Spleen (tissue), 11 donors: ENCODE measurements around the gene CALHM3. TPM values are rescaled to one million over a fixed set of nuclear protein-coding genes. Genes with fewer than 3 reads are reported as not detected.

Experiments used
- DNase-seq: peaks from one replicate; pipeline ENCODE4 v3.0.0-alpha.2; 2020
- H3K27ac ChIP-seq, 8 donors: fragments of 200-600 bp; sonication (generic) in 7 of 8; 1 replicate in 4 of 8; 2 replicates in 4 of 8; pipeline versions ENCODE4 v1.5.0 to v1.8.0; 2016 to 2021; ENCODE audit warnings: inconsistent platforms in 4 of 8, mild to moderate bottlenecking in 4 of 8, moderate library complexity in 1 of 8
- H3K27me3 ChIP-seq, 7 donors: fragments of 200-600 bp; sonication (generic) in 6 of 7; replicated peaks in 1 of 7; 1 replicate in 4 of 7; 2 replicates in 3 of 7; pipeline versions ENCODE4 v1.5.0 to v1.8.0; 2016 to 2021; ENCODE audit warnings: inconsistent platforms in 3 of 7, mild to moderate bottlenecking in 1 of 7
- H3K36me3 ChIP-seq, 6 donors: fragments of 200-600 bp; sonication (generic) in 5 of 6; 1 replicate in 4 of 6; 2 replicates in 2 of 6; pipeline versions ENCODE4 v1.5.0 to v1.8.0; 2016 to 2021; ENCODE audit warnings: inconsistent platforms in 2 of 6
- H3K4me1 ChIP-seq, 6 donors: fragments of 200-600 bp; sonication (generic) in 5 of 6; 1 replicate in 3 of 6; 2 replicates in 3 of 6; pipeline versions ENCODE4 v1.5.0 to v1.8.0; 2016 to 2021; ENCODE audit warnings: inconsistent platforms in 3 of 6
- H3K4me3 ChIP-seq, 8 donors: fragments of 200-600 bp; sonication (generic) in 7 of 8; 1 replicate in 4 of 8; 2 replicates in 4 of 8; pipeline versions ENCODE4 v1.5.0 to v1.8.0; 2016 to 2021; ENCODE audit warnings: inconsistent platforms in 4 of 8, mild to moderate bottlenecking in 4 of 8, moderate library complexity in 2 of 8
- H3K9me3 ChIP-seq, 8 donors: fragments of 200-600 bp; sonication (generic) in 7 of 8; 1 replicate in 4 of 8; 2 replicates in 4 of 8; pipeline versions ENCODE4 v1.5.0 to v1.8.0; 2016 to 2021; ENCODE audit warnings: inconsistent platforms in 4 of 8
- POLR2A ChIP-seq, 3 donors: fragments of 450-650 bp; IDR thresholded peaks; one replicate each; pipeline ENCODE4 v1.5.1; 2017; ENCODE audit warnings: antibody characterized with exemption in 3 of 3, mild to moderate bottlenecking in 1 of 3
- POLR2AphosphoS5 ChIP-seq, 3 donors: sonication (generic); formaldehyde crosslinking; IDR thresholded peaks; one replicate each; pipeline ENCODE4 v1.5.1; 2017; ENCODE audit warnings: antibody characterized with exemption in 3 of 3
- WGBS, 5 donors: extraction: QIAGEN DNeasy Blood & Tissue Kit in 3 of 5; methylation state at CpG; one replicate each; pipeline versions ENCODE4 v1.1.5 to v1.1.7; 2013 to 2018; 5-methylcytosine and 5-hydroxymethylcytosine counted together
- intact Hi-C: fragments of 100-400 bp; cut with DNase I; formaldehyde crosslinking; loops from one replicate; pipeline ENCODE4 v1.15.0; 2023; ENCODE audit warnings: low total_unique reads
- polyA plus RNA-seq, 3 donors: library from polyadenylated mRNA; stranded (reverse); fragments of 200-250 nt; gene quantifications; one replicate each; pipeline ENCODE4 v1.2.1, GENCODE V29; 2013
- total RNA-seq, 7 donors: library from RNA; depleted of rRNA in 3 of 7; stranded (reverse); fragments of >200 nt in 3 of 7; fragmentation: NEBNext Ultra II Directional in 4 of 7; extraction: Animal tissue kit (Norgen Biotek cat#: 25700) in 4 of 7; gene quantifications; one replicate each; pipeline versions ENCODE4 v1.1.0 to v1.2.1, GENCODE V29; 2016 to 2021
- TF ChIP-seq, protein P1 (sequence below), 11 experiments: fragments of 200-600 bp in 7 of 11; fragments of 450-650 bp in 4 of 11; sonication (generic) in 4 of 11; IDR thresholded peaks in 8 of 11; conservative IDR thresholded peaks in 3 of 11; 1 replicate in 7 of 11; 2 replicates in 4 of 11; pipeline versions ENCODE4 v1.4.0 to v1.8.0; 2016 to 2021; ENCODE audit warnings: antibody characterized with exemption in 11 of 11, inconsistent platforms in 4 of 11, mild to moderate bottlenecking in 1 of 11
- donor health status: healthy with polysubstance abuse.
- donor health status: DM: no; HTN: no; CAD: no; lungs with moderate emphysema.
- donor health status: DM: no; HTN: no; CAD: no.
- donor health status: Bipolar disorder and iron deficiency.
- donor health status: healthy.
- donor health status: DM: no; HTN: no; CAD: no.
- donor health status: DM: yes; HTN: yes; CAD: no.

Gene CALHM3
- total and polyA plus RNA-seq, 10 donors, result 0.03 TPM; not detected in 9

- intact Hi-C loops, result no loop called here
- H3K9me3 ChIP-seq, result no peaks in the 10 kb centered on the region
- TF ChIP-seq, protein P1, sequence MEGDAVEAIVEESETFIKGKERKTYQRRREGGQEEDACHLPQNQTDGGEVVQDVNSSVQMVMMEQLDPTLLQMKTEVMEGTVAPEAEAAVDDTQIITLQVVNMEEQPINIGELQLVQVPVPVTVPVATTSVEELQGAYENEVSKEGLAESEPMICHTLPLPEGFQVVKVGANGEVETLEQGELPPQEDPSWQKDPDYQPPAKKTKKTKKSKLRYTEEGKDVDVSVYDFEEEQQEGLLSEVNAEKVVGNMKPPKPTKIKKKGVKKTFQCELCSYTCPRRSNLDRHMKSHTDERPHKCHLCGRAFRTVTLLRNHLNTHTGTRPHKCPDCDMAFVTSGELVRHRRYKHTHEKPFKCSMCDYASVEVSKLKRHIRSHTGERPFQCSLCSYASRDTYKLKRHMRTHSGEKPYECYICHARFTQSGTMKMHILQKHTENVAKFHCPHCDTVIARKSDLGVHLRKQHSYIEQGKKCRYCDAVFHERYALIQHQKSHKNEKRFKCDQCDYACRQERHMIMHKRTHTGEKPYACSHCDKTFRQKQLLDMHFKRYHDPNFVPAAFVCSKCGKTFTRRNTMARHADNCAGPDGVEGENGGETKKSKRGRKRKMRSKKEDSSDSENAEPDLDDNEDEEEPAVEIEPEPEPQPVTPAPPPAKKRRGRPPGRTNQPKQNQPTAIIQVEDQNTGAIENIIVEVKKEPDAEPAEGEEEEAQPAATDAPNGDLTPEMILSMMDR (IDR thresholded peaks at IDR 0.05 in 8 of 11, conservative IDR thresholded peaks at IDR 0.05 in 3 of 11), result no peak
- TF ChIP-seq POLR2AphosphoS5 (IDR thresholded peaks at IDR 0.05), result no peak
- peaks cover 0 to 28% (median 17%) of the 10 kb centered on the region in 6 donors for H3K4me1 ChIP-seq
- no peak overlapping the region for H3K4me3 ChIP-seq
- 87 to 95% (median 93%) methylated on average over 11 to 22 of the region's 22 CpGs for WGBS, 5 donors
- DNase-seq, result no peak
- no peaks in the 10 kb centered on the region for H3K36me3 ChIP-seq
- H3K27me3 ChIP-seq, result no peaks in the 10 kb centered on the region
- H3K27ac ChIP-seq, result no peak overlapping the region
Measured at GRCh38 chr10:103478671-103479070, 369 bp downstream of the CALHM3 start.

- no peak for DNase-seq
- H3K27ac ChIP-seq, result no peak overlapping the region
- 59 to 79% (median 77%) methylated on average over 6 to 11 of the region's 11 CpGs for WGBS, 5 donors
- H3K4me1 ChIP-seq, result peaks cover 9 to 40% (median 30%) of the 10 kb centered on the region in 6 donors
- no peaks in the 10 kb centered on the region for H3K27me3 ChIP-seq
- H3K9me3 ChIP-seq, result no peaks in the 10 kb centered on the region
- no peaks in the 10 kb centered on the region for H3K36me3 ChIP-seq
- TF ChIP-seq, protein P1 (IDR thresholded peaks at IDR 0.05 in 8 of 11, conservative IDR thresholded peaks at IDR 0.05 in 3 of 11), result peak in 1 of 11 experiments; percentile 10
- TF ChIP-seq POLR2A (IDR thresholded peaks at IDR 0.05), result no peak
- H3K4me3 ChIP-seq, result no peak overlapping the region
- intact Hi-C loops, result no loop called here
Measured at GRCh38 chr10:103476046-103476768, 2.8 kb downstream of the CALHM3 start.

GRCh38 chr10:103475437-103475836, 3.6 kb downstream of the CALHM3 start:
- no peak overlapping the region for H3K27ac ChIP-seq
- no peaks in the 10 kb centered on the region for H3K9me3 ChIP-seq
- no peak overlapping the region for H3K4me3 ChIP-seq
- no peak for DNase-seq
- intact Hi-C loops, result no loop called here
- 81 to 94% (median 87%) methylated on average over 2 to 4 of the region's 4 CpGs for WGBS, 5 donors
- H3K36me3 ChIP-seq, result no peaks in the 10 kb centered on the region
- TF ChIP-seq POLR2AphosphoS5 (IDR thresholded peaks at IDR 0.05) (no peak), POLR2A (IDR thresholded peaks at IDR 0.05) (no peak)
- TF ChIP-seq, protein P1 (IDR thresholded peaks at IDR 0.05 in 8 of 11, conservative IDR thresholded peaks at IDR 0.05 in 3 of 11), result no peak
- H3K4me1 ChIP-seq, result peaks cover 16 to 42% (median 31%) of the 10 kb centered on the region in 6 donors
- no peaks in the 10 kb centered on the region for H3K27me3 ChIP-seq

DNA sequence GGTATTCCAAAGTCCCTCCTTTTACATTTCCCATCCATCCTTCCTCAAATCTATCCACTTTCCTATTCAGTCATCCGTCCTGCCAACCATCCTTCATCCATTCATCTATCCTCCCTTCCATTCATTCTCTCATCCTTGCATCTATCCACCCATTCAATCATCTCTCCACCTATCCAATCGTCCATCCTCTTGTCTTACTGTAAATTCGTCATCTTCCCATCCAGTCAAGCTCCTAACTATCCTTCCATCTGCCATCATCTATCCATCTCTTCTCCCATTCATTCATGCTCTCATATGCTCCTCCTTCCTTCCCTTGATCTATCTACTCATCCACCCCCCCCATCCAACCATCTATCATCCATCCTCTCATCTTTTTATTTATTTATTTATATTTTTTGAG, 5.0 kb downstream of the CALHM3 start:
- H3K4me3 ChIP-seq, result no peak overlapping the region
- H3K27me3 ChIP-seq, result no peaks in the 10 kb centered on the region
- intact Hi-C loops, result no loop called here
- no peaks in the 10 kb centered on the region for H3K36me3 ChIP-seq
- no peak for DNase-seq
- no peak overlapping the region for H3K27ac ChIP-seq
- H3K4me1 ChIP-seq, result peaks cover 16 to 50% (median 30%) of the 10 kb centered on the region in 6 donors
- WGBS, 5 donors, result 88 to 97% (median 92%) methylated on average over 3 of the region's 3 CpGs
- no peaks in the 10 kb centered on the region for H3K9me3 ChIP-seq
- TF ChIP-seq POLR2AphosphoS5 (IDR thresholded peaks at IDR 0.05) (no peak), POLR2A (IDR thresholded peaks at IDR 0.05) (no peak)
- TF ChIP-seq, protein P1 (IDR thresholded peaks at IDR 0.05 in 8 of 11, conservative IDR thresholded peaks at IDR 0.05 in 3 of 11), result no peak
